ENCODE measurements around the gene ARPC5L.

Gene ARPC5L

GRCh38 chr9:124854161-124854560, 7.8 kb upstream of the ARPC5L start:
- H3K4me3 ChIP-seq (ENCODE audit: low read depth, low read length), result no peak overlapping the region
- CTCF ChIA-PET, result interaction anchor here (0.8 to 42.1 kb wide), 24 partner anchors 8 to 527 kb away, joined by 3 to 2098 read pairs (median 8); partner anchors contain the start of genes ARPC5L, NR6A1, OLFML2A and RPL35
- POLR2A ChIA-PET, result interaction anchor here (1.2 to 1.6 kb wide), 3 partner anchors 8 to 82 kb away, joined by 6 to 12 read pairs (median 7); partner anchors contain the start of gene ARPC5L
- no peak for TF ChIP-seq CTCF (IDR thresholded peaks at IDR 0.05; ENCODE audit: insufficient read depth, low read length, missing control alignments)
- no peak for DNase-seq (ENCODE audit: low read depth, low spot score)

GRCh38 chr9:124854822-124855221, 7.1 kb upstream of the ARPC5L start:
- POLR2A ChIA-PET, result interaction anchor here (0.6 to 1.8 kb wide), 3 partner anchors 14 to 80 kb away, joined by 3 to 7 read pairs (median 3); no protein-coding TSS in a partner anchor
- TF ChIP-seq CTCF (IDR thresholded peaks at IDR 0.05; ENCODE audit: insufficient read depth, low read length, missing control alignments), result no peak
- no peak overlapping the region for H3K4me3 ChIP-seq (ENCODE audit: low read depth, low read length)
- no peak for DNase-seq (ENCODE audit: low read depth, low spot score)
- CTCF ChIA-PET, result interaction anchor here (0.8 to 42.1 kb wide), 13 partner anchors 10 to 520 kb away, joined by 3 to 2098 read pairs (median 19); partner anchors contain the start of genes NR6A1 and OLFML2A

GRCh38 chr9:124855566-124855943, 6.4 kb upstream of the ARPC5L start:
- H3K4me3 ChIP-seq (ENCODE audit: low read depth, low read length), result no peak overlapping the region
- no peak for TF ChIP-seq CTCF (IDR thresholded peaks at IDR 0.05; ENCODE audit: insufficient read depth, low read length, missing control alignments)
- CTCF ChIA-PET, result interaction anchor here (1.0 to 42.1 kb wide), 11 partner anchors 12 to 519 kb away, joined by 3 to 2098 read pairs (median 6); partner anchors contain the start of genes NR6A1 and OLFML2A
- POLR2A ChIA-PET, result interaction anchor here (0.7 to 2.1 kb wide), 5 partner anchors 13 to 271 kb away, joined by 3 to 7 read pairs (median 4); no protein-coding TSS in a partner anchor
- no peak for DNase-seq (ENCODE audit: low read depth, low spot score)

GRCh38 chr9:124855944-124856765, 5.8 kb upstream of the ARPC5L start:
- no peak for DNase-seq (ENCODE audit: low read depth, low spot score)
- ChIA-PET POLR2A (interaction anchor here (0.7 to 2.1 kb wide), 5 partner anchors 13 to 271 kb away, joined by 3 to 7 read pairs (median 4); partner anchors contain the start of gene OLFML2A), CTCF (interaction anchor here (1.0 to 42.1 kb wide), 11 partner anchors 11 to 518 kb away, joined by 3 to 2098 read pairs (median 6); partner anchors contain the start of genes NR6A1 and OLFML2A)
- no peak overlapping the region for H3K4me3 ChIP-seq (ENCODE audit: low read depth, low read length)
- peak; percentile 60 for TF ChIP-seq CTCF (IDR thresholded peaks at IDR 0.05; ENCODE audit: insufficient read depth, low read length, missing control alignments)

GRCh38 chr9:124857533-124858162, 4.3 kb upstream of the ARPC5L start:
- H3K4me3 ChIP-seq (ENCODE audit: low read depth, low read length), result no peak overlapping the region
- DNase-seq (ENCODE audit: low read depth, low spot score), result no peak
- ChIA-PET POLR2A (interaction anchor here (2.1 kb wide), 1 partner anchor 78 kb away, joined by 5 read pairs; no protein-coding TSS in a partner anchor), CTCF (interaction anchor here (1.0 to 42.1 kb wide), 3 partner anchors 20 to 516 kb away, joined by 3 to 2098 read pairs (median 276); partner anchors contain the start of genes NR6A1 and OLFML2A)
- TF ChIP-seq CTCF (IDR thresholded peaks at IDR 0.05; ENCODE audit: insufficient read depth, low read length, missing control alignments), result no peak
